Breast epithelium (tissue), 3 donors: ENCODE measurements around the gene PEAK1.

Source experiments
- CTCF ChIP-seq, 3 donors: fragments of 450-650 bp; IDR thresholded peaks; one replicate each; pipeline ENCODE4 v1.5.1; 2016 to 2017; ENCODE audit warnings: antibody characterized with exemption in 3 of 3, mild to moderate bottlenecking in 3 of 3, moderate library complexity in 3 of 3
- POLR2AphosphoS5 ChIP-seq, 3 donors: sonication (generic); formaldehyde crosslinking; IDR thresholded peaks; one replicate each; pipeline ENCODE4 v1.6.1; 2017; ENCODE audit warnings: antibody characterized with exemption in 3 of 3

GRCh38 chr15:77225088-77225487 is 194.8 kb downstream of the PEAK1 start:
- TF ChIP-seq POLR2AphosphoS5 (IDR thresholded peaks at IDR 0.05) (no peak), CTCF (IDR thresholded peaks at IDR 0.05) (no peak)
